CD4-positive, alpha-beta T cell treated with Interleukin-15 for 4 hours (primary cell): Measurements from ENCODE around the gene TFB1M.
"Not testable (repeated sequence)": the region's sequence is repeated elsewhere in the genome, so short reads cannot be mapped to it uniquely, and the experiment has no call there.

Experiments
- DNase-seq: peaks from one replicate; pipeline ENCODE4 v3.0.0-alpha.2; 2020; ENCODE audit warnings: low spot score

TFB1M gene

DNA sequence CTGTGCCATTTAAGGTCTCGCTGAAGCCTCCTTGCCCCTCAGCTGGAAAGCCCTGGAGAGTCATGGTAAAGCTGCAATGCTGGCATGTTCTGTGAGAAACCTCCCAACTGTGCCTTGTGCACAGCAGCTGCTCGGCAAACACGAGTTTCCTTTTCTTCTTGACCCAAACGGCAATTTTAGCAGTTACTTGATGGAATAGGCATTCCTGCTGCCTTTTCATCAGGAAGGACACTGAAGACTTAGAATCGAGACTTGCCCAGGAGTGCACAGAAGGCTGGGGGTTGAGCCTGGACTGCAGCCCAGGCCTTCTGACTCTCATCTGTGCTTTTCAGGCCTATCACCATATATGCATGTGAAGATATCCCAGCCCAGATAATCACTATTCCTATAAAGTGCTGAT, 79.2 kb downstream of the TFB1M start:
- no peak for DNase-seq

GRCh38 chr6:155234687-155235086, 79.6 kb downstream of the TFB1M start:
- DNase-seq = no peak

GRCh38 chr6:155234167-155234566, 80.1 kb downstream of the TFB1M start:
- no peak for DNase-seq

GRCh38 chr6:155232848-155233247, 81.4 kb downstream of the TFB1M start:
- DNase-seq = no peak

DNA sequence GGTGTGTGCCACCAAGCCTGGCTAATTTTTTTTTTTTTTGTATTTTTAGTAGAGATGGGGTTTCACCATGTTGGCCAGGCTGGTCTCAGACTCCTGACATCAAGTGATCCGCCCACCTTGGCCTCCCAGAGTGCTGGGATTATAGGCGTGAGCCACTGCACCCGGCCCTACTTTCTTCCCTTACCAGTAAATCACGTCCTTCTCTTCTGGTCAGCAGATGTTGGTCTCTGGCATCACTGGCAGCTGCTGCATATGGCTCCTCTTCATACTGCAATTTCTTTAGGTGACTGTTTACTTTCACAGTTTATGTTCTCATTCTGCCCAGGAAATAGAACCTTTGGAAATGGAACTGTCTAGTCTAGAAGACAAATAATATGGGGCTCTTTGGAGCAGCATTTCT, 83.3 kb downstream of the TFB1M start:
- not testable (repeated sequence) for DNase-seq

DNA sequence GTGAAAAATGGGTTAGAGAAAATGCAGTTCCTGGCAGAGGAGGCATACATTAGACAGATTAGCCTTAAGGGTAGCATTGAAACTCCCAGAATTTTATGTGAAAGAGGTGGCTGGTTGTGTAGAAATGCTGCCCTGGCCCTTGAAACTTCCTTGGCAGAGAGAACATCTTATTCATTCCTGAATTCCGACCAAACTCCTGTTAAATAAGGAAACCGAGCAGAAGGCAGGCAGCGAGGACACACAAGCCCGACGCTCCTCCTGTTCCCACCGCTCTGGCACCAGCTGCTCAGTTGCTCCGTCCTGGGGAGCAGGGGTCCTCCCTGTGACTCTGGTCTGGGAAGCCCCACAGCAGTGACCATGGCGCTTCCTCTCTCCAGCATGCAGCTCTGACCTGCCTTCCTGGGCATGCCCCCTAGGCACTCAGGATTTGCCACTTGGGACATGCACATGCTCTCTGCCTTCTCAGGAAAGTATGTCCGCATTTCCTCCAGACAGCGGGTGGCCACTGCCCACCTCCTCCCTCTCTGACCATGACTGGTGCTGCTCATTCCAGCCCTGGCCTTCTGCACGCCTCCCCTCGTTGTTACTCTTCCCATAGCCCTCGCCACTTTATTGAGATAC, 85.6 kb downstream of the TFB1M start:
- no peak for DNase-seq

DNA sequence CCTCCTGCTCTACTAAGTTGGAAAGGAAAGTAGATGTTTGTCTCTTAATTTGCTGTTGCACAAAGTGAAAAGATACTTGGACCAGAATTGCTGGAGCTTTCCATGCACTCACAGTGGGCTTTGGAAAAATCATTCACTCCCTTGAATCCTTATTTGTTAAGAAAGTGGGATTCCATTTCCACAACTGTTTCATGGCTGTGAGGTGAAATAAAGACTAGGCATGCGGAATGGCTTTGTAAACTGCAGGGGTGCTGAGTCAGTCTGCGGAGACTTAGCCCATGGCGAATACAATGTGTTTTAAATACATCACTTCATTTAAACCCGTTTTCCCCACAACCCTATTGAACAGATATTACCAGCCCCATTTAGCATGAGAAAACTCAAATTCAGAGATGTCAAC, 87.2 kb downstream of the TFB1M start:
- DNase-seq = no peak

DNA sequence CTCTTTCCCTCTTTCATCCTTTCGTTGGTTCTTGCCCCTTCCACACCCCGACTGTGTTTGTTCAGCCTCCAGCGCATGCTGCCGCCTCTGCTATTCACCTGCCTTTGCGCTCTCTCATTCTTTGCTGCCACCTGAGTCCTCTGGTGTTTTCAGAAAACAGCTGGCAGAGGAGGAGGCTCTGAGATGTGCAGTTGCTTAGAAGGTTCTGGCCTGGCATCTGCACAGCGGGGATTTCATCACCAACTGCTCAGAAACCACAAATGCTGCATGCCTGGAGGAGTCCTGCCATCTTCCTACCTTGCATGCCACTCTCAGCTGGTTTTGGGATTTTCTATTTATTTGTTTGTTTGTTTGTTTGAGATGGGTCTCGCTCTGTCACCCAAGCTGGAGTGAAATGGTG, 89.7 kb downstream of the TFB1M start:
- DNase-seq = no peak

- peak; percentile 64 for DNase-seq
Observed at GRCh38 chr6:155223646-155224451, 90.4 kb downstream of the TFB1M start.

- DNase-seq = no peak
Observed at GRCh38 chr6:155222506-155222905, 91.8 kb downstream of the TFB1M start.

DNA sequence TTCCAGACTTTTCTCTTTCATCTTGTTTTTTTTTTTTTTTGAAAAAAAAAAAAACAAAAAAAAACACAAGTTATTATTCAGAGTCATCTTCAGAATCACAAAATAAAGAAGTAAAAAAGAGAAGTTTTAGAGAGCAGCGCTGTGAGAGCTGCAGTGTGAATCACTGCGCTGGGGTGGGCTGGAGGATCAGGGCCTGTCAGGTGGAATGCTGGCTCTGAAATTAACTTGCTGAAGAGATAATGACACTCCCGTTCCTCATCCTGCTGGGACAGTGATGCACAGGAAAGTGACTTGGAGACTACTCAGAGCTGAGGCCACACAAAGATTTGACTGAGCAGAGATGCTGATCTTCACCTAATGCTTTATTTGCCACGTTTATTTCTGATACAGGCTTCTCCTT, 93.2 kb downstream of the TFB1M start:
- DNase-seq = no peak

DNA sequence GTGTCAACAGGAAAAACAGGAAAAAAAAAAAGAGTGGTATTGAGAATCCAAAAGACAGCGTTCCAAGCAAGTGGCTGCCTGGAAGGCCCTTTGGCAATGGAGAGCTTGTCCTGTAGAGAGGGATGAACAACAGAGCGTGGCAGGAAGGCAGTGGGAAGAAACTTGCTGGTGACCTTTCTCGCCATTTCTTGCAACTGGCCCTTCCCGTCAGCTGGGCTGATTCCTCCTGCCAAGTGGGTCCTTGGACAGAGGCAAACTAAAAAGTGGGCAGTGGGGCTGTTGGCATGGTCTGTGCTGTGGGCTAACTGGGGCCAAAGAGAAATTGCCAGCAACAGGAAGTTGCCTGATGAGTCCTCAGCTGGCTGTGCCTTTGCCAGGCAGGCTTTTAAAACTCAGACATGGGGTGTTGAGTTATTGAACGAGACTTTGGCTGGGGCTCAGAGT, 94.4 kb downstream of the TFB1M start:
- DNase-seq = no peak

DNA sequence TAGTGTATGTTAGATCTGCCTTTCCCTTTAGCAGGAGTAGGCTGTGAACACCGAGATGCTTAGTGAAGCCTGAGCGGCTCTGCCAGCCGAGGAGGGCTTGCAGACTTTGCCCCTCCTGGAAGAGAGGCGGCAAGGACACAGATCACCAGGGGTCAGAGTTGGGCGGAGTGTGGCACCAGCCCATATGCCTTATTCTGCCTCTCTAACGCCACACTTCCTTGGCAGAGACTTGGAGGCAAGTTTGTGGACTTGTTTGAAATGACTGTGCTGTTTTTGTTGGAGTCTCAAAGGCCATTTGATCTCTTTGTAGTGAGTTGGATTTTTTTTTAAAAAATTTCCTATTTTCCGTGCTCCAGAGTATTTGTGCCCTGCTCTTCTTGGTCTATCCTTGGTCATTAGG, 95.0 kb downstream of the TFB1M start:
- DNase-seq = no peak

DNA sequence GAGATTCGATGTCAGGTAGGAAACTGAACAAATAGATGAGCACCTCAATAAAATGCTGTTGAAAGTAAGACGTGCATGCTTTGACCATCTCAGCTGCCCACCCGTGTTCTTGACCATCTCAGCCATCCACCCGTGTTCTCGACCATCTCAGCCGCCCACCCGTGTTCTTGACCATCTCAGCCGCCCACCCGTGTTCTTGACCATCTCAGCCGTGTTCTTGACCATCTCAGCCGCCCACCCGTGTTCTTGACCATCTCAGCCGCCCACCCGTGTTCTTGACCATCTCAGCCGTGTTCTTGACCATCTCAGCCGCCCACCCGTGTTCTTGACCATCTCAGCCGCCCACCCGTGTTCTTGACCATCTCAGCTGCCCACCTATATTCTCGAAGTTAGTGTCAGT, 95.6 kb downstream of the TFB1M start:
- not testable (repeated sequence) for DNase-seq

DNA sequence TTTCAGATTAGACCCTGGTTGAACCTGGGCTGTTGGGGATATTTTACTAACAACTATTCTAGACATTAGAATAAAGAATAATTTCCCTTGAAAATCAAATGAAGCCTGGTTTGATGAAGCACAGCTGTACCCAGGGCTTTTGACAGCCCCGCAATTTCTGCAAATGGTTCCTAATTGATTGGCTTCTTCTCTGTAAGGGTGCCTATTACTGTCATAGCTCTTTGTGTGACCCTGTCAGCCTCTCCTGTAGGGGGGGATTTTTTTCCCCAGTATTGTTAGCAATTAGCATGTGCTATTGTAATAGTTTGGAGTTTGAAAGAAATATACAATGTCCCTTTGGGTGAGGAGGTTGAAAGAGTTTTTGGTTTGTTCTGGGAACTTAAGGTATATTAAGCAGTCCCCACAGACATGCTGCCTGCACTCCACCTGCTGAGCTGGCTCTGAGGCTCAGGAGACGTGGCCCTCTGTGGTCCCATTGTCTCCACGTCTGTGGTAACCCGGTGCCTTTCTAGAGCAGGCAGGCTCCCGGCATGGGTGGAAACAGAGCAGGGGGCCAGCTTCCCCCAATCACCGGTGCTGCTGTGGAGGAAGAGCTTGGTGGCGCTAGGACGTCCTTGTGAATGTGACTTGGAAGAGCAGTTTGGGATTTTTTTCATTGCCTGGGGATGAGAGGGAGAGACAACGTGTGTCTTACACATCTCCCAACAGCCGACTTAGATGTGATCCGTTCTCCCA, 97.8 kb downstream of the TFB1M start:
- DNase-seq = no peak

DNA sequence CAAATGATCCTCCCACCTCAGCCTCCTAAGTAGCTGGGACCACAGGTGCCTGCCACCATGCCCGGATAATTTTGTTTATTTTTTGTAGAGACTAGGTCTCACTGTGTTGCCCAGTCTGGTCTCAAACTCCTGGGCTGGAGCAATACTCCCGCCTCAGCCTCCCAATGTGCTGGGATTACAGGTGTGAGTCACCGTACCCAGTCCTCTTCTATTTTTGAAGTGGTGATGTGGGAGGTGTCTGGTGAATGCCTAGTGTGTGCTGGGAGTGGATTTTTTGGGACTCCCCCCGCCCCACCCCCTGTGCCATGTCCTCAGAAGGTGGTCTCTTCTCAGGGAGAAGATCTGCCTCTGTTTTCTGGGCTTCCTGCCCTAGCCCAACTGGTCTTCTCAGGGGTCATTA, 98.4 kb downstream of the TFB1M start:
- no peak for DNase-seq

DNA sequence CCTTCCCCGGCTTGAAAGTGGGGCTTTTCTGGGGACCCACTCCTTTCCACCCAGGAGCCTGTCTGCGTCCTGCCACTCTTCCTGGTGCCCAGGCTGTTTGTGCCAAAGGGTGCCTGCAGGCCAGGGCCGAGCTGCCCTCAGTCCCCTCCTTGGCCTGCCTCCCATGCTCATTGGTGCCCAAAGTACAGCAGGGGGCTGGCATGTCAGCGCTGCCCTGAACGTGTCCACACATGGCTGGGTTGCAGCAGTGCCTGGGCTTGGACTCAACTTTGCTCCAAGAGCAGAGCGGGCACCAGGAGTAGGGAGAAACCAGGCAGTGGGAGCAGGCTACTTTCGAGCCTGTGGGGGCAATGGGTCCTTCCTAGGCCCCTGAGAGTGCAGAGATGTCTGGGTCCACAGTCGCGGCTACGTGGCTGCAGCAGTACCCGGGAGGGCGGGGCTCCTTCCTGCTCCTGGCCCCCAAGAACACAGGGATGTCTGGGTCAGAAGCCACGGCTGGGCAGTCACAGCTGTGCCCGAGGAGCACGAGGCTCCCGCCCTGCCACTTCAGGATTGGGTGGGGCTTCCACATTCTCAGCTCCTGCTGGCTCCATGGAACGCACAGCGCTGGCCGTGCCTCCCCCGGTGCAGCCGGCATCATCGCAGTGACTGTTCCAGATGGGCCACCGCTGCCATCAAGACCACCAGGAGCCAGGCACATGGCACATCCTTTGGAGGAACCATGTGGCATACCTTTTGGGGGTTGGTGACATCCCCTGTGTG, 100.5 kb downstream of the TFB1M start:
- DNase-seq = no peak

DNA sequence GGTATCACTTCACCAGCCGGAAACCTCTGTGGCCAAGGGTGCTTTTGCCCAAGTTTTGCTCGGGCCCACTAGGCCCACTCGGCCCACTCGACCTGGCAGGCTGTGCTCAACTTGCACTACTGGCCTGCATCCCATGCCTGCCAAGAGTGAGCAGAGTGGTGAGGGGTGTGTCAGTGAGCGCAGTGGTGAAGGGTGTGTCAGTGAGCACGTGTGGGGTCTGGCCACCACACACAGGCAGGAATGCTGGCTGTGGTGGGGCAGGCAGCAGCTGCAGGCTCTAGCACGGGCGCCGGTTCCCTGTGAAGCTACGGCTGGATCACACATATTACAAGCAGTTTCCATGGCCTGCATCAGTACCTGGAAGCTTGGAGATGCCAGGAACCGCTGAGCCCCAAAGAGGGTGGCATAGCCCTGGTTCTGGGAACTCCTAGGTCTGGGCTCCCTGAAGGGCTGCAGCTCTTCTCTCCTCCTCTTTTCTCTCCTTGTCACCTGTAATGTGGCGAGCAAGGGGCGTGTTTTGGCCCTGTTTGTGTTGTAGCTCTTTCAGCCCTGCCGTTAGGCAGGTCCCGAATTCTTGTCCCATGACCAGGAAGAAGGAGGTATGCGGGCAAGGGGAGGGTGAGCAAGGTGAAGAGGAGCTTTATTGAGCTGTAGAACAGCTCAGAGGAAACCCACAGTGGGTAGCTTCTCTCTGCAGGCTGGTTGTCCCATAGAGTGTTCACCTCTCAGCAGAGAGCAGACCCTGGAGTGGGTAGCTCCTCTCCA, 101.5 kb downstream of the TFB1M start:
- no peak for DNase-seq

DNA sequence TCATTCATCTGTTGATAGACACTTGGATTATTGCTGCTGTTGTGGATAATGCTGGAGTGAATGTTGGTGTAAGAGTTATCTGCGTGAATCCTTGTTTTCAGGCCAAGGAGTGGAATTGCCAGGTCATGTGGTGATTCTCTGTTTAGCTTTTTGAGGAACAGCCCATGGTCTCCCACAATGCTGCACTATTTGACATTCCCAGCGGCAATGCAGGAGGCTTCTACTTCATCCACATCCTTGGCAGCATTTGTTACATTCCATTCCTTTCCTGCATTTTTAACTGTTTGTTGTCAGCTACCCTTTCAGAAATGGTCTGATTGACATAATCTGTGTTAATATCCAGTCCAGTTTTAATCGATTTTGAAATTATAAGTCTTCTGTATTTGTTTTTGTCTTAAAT, 102.2 kb downstream of the TFB1M start:
- no peak for DNase-seq

DNA sequence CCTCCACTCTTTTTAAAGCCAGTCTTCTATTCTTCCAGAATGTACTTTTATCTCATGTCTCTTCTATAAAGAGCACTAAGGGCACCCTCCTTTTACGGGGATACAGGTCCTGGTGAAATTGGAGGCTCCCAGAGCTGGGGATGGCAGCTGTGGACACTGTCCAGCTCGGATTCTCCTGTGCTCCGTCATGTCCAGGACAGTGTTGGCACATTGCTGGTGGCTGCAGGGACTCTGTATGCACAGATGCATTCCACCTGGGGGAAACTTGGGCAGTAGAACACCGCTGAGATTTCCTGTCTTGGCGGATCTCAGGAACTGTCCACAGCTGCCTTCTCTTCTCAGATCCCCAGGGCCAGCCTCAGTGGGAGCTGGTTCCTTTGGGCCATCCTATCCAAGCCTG, 107.1 kb downstream of the TFB1M start:
- no peak for DNase-seq
